Left cardiac atrium (tissue), 4 donors: ENCODE data around the gene LYPD4. TPM values are rescaled to one million over a fixed set of nuclear protein-coding genes. Genes with fewer than 3 reads are reported as not detected.

Source experiments
- ATAC-seq, 2 donors: fragments of 200-7000 bp; cut with Tn5 transposase; one replicate each; pipeline ENCODE4 v1.9.1; 2020; ENCODE audit warnings: mild to moderate bottlenecking in 2 of 2, moderate library complexity in 2 of 2
- DNase-seq: peaks from one replicate; pipeline ENCODE4 v3.0.0-alpha.2; 2020
- intact Hi-C, 2 donors: fragments of 100-400 bp; cut with DNase I; formaldehyde crosslinking; loops; one replicate each; pipeline versions ENCODE4 v1.14.1 to v1.15.1; 2022 to 2023
- total RNA-seq, 2 donors: library from RNA; stranded (reverse); fragmentation: NEBNext Ultra II Directional; extraction: Animal tissue kit (Norgen Biotek cat#: 25700); gene quantifications; one replicate each; pipeline ENCODE4 v1.2.1, GENCODE V29; 2021
- donor health status: DM: no; HTN: yes; CAD: no.
- donor health status: DM: no; HTN: yes; CAD: no; lungs with severe emphysema.
- donor health status: DM: yes; HTN: yes; CAD: no.
- donor health status: Dilated cardiomyopathy.

Gene LYPD4
- total RNA-seq, 2 donors from 2014 or later = not detected

DNA sequence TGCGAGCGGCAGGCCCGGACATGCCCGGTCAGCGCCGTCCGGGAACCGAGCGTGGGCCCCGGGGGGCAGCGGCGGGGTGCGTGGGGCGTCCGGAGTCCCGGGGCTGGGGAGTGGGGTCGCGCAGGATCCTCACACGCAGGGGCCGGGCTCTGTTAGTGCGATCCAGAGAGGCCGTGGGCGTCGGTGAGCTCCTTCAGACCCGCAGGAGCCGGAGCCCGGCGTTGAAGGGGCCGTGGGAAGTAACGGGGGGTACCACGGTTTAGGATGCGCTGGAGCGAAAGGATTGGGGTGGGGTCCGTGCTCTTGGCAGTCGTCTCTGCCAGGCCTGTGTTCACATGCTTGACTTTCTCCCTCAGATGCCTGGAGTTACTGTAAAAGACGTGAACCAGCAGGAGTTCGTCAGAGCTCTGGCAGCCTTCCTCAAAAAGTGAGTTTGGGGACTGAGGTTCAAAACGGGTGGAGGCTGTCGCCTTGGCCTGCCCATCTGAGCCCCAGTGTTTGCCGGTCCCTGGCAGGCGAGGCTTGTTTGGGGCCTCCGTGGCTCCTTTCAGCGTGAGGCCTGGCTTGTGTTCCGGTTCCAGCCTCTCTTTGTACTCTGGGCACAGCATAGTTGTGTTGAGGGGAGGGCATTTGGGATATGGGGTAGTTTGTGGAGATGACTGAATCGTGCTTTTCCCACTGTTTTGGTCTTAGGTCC, 16.1 kb upstream of the LYPD4 start:
- ATAC-seq = no peak
- peak; percentile 59 for DNase-seq
- intact Hi-C loops = no loop called here

DNA sequence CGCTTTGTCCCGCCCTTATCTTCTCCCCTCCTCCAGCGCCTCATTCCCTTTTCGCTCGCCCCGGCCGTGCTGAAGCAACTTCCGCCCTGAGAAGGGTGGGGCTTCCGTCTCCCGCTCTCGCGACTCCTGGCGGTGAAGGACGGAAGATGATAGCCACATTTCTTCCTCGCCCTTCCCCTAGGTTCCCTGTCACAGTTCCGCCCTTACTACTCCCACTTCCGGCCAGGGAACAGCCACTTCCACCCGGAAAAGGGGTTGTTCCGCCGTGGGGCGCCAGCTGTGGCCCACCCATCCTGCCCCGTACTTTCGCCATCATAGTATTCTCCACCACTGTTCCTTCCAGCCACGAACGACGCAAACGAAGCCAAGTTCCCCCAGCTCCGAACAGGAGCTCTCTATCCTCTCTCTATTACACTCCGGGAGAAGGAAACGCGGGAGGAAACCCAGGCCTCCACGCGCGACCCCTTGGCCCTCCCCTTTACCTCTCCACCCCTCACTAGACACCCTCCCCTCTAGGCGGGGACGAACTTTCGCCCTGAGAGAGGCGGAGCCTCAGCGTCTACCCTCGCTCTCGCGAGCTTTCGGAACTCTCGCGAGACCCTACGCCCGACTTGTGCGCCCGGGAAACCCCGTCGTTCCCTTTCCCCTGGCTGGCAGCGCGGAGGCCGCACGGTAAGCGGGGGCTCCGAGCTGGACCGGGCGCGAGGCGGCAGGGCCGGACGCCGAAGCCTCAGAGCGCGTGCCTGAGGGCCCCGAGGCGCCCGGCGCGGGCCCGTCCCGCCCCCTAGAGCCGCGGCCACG, 15.3 kb upstream of the LYPD4 start, which contains the start of gene RPS19:
Gene RPS19, plus strand, starts transcription at position 638 of the 801 bp plus-strand sequence. CDS start 520 bp downstream, outside the sequence.
- intact Hi-C loops = no loop called here
- DNase-seq = peak; percentile 98
- ATAC-seq = peak; percentile 96 to 97

DNA sequence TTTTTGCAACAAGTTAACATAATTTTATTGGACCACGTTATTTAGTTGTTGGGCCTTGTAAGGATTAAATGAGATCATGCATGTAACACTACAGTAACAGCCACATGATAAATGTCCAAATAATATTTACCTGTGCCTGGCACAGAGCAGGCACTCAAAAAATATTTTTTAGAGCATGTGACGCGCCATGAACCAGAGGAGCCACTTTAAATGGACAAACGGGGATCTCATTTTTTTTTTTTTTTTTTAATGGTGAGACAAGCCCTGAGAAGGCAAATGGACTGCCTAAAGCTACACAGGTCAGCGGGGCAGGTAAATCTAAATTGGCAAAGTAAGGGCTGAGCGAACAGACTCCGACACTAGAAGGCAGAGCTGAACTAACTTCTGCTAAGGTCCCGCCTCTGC, 14.7 kb upstream of the LYPD4 start:
- no peak for DNase-seq
- ATAC-seq = no peak
- intact Hi-C loops = no loop called here

DNA sequence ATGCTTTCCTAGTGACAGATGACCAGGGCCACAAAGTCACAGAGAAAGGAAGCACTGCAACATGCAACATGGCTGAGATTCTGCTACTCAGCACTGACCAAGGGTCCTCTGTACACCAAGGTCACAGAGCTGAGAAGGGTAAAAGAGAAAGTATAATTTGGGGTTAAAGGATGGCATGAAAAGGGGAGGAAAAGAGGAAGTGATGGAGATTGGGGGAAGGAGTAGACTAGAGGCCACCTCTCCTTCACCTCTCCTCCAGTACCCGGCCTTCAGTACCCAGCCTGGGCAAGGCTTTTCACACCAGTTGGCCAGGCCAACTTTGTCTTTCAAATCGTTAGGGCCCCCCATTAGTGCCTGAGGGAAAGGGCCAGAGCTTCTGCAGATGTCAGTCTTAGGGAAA, 9.3 kb upstream of the LYPD4 start:
- ATAC-seq = no peak

DNA sequence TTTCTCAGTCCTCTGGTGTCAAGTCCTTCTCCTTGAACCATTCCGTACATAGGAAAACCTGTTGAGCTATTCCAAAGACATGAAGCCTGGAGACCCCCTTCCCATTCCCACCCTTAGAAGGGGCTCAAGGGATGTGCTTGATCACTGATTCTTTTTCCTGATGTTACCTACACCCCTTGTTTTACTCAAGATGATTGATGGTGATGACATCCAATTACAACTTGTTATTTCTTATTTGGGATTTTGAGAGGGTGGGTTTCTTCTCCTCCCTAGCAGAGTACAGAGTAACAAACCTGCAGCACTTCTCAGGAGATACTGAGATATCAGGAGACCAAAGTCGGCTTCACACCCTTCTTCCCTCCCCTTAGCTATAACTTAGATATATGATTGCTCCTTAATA, 8.9 kb upstream of the LYPD4 start:
- intact Hi-C loops = no loop called here
- no peak for DNase-seq
- no peak for ATAC-seq

More for the DNA sequence above, 9.3 kb upstream of the LYPD4 start:
- intact Hi-C loops = no loop called here
- DNase-seq = no peak

DNA sequence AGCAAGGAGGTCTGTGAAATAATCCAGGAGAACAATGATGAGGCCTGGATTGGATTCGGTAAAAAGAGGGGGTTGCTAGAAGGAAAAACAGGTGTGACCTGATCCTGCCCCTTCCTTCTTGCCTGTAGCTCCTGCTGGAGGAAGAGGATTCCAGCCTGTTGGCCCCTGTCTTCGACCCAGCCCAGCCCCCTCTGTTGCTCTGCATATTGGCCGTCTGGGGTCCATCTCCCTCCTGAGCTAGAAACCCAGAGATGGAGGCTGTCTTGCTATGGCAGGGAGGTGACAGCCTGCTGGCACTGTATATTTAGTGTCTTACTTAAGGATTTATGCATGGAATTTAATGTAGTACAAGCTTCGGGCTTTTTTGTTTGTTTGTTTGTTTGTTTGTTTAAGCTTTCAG, 7.0 kb upstream of the LYPD4 start:
- ATAC-seq = no peak
- intact Hi-C loops = no loop called here
- DNase-seq = no peak

DNA sequence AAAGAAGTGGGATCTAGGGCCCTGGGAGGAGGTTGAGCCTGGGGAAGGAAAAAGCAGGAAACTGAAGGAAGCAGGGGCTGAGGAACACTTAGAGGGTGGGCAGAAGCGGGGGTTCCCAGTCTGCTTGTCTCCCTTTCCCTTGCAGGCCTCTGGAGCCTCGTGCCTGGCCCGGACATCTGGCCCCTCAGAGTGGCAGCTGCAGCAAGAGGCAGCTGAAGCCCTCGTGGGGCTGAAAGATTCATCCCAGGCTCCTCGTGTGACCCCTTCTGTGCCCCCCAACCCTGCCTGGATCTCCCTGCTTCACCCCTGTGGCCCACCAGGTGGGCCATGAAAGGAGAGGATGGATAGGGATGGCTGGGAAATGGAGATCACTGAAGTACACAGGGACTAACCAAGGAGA, 5.9 kb upstream of the LYPD4 start:
- ATAC-seq (no peak), DNase-seq (no peak)
- intact Hi-C loops = no loop called here

DNA sequence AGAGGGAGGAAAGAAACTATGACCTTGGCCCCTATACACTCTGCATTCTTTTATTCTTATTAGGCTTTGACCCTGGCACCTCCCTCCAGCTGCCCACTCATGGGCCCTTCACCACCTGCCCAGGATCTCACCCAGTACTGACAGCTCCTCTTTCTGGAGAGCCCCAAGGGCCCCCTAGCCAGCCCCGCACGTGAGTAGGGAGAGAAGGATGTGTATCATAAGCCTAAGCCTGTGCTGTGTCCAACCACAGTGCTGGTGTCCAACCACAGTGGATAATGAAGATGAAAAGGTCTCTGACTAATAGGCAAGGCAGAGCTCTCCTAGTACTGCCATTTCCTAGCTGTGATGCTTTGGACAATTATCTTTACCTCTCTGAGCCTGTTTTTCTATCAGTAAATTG, 4.6 kb upstream of the LYPD4 start:
- DNase-seq (no peak), ATAC-seq (no peak)

DNA sequence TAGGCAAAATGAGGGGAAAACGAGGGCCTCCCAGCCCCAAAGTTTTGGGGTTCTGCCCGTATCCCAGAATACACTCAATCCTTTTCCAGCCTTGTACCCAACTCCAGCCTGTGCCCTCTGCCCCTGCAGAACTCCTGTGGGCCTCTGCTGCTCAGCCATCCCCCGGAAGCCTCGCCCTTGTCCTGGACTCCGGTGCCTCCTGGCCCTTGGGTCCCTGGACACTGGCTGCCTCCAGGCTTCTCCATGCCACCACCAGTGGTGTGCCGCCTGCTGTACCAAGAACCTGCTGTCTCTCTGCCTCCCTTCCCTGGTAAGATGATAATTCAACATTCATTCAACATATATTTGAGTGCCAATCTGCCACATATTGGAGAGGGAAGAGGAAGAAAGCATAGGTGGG, 4.2 kb upstream of the LYPD4 start:
- intact Hi-C loops = no loop called here
- ATAC-seq = no peak
- DNase-seq = no peak

More for the DNA sequence above, 4.6 kb upstream of the LYPD4 start:
- intact Hi-C loops = no loop called here

DNA sequence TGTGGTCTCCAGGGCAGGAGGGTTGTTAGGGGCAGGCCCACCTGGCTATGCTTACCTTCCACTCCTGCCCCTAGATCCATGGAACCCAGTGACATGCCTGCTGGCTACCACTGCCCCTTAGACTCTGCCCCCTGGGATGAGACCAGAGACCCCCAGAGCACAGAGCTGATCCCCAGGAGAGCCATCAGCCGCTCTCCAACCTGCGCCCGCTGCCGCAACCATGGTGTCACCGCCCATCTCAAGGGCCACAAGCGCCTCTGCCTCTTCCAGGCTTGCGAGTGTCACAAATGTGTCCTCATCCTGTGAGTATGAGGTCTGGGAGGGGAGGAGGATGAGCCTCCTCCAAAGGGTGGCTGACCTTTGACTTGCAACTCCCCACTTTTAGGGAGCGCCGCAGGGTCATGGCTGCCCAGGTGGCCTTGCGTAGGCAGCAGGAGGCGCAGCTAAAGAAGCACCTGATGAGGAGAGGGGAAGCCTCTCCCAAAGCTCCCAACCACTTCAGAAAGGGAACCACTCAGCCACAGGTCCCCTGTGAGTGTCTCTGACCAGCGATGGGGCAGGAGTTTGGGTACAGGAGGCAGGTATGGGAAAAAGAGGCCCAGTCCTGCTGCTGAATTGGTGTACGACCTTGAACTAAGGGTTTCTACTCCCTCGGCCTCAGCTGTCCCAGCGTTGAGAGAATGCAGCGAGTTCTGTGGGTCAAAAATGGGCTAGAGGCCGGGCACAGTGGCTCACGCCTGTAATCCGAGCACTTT, 3.0 kb upstream of the LYPD4 start:
- DNase-seq (no peak), ATAC-seq (no peak)
- intact Hi-C loops = no loop called here

DNA sequence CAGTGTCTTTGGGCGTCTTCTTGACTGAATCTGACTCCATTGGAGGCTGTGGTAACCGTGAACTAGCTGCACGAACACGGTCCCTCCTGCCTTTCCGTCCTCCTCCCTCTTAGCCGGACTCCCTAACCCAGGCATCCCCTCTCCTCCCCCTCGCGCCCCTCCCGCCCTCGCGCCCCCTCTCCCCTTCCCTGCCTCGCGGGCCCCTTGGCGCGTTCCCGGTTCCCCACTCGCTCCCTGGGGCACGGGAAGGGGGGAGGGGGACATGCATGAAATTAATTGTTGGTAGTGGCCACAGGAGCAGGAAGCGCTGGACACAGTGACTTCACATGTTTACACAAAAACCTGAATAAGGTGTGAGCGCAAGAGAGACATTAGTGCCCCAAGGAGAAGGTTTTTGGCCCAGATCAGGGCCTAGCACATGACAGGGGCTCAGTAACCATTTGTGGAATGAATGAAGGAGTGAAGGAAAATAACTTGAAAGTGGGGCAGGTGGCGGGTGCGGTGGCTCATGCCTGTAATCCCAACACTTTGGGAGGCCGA, 638 bp upstream of the LYPD4 start:
- no peak for DNase-seq
- ATAC-seq = no peak
- intact Hi-C loops = no loop called here

DNA sequence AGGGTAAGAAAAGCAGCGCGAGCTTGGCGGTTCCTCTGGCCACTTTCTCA, 343 bp upstream of the LYPD4 start, which contains the start of gene DMRTC2:
Gene DMRTC2, plus strand, starts transcription at position 42 of the 50 bp plus-strand sequence. CDS start 2,387 bp downstream, outside the sequence.
- ATAC-seq = no peak
- intact Hi-C loops = no loop called here

DNA sequence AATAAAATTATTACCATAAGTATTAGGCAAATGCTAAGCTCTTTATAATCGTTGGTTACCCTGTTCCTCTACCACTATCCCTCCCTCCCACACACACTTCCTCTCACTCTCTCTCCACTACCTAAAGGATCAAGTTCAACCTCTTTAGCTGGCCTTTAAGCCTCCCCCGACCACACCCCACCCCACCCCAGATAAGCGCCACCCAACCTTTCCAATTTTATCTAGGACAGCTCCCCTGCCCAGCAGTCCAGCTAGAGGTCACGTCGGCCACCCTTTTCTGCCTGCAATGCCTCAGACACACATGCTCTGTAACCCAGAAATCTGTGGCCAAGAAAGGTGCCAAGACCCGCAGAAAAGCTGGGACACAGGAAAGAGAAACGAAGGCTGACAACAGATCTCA, 1.1 kb downstream of the LYPD4 start:
- no peak for ATAC-seq

More for the DNA sequence above, 343 bp upstream of the LYPD4 start, which contains the start of gene DMRTC2:
- DNase-seq = no peak

DNA sequence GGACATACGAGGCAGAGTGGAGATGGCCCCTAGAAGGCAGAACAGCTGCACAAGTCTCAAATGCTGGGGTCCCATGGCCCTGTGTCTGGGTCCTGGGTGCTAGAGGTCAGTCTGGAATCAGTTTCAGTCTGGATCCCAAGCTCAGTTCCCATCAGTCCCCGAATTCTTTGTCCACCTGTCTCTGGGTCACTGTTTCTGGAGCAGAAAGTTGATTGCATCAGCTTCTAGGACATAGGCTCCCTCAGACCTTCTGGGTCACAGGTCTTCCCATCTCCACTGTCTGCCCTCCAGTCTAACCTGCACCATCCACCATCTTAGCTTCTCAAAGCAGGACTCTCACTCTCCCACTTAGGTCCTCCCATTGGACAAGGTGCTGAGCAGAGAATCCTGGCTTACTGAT, 5.3 kb downstream of the LYPD4 start:
- DNase-seq (no peak), ATAC-seq (no peak)
- intact Hi-C loops = no loop called here

More for the DNA sequence above, 1.1 kb downstream of the LYPD4 start:
- intact Hi-C loops = no loop called here
- DNase-seq = no peak

DNA sequence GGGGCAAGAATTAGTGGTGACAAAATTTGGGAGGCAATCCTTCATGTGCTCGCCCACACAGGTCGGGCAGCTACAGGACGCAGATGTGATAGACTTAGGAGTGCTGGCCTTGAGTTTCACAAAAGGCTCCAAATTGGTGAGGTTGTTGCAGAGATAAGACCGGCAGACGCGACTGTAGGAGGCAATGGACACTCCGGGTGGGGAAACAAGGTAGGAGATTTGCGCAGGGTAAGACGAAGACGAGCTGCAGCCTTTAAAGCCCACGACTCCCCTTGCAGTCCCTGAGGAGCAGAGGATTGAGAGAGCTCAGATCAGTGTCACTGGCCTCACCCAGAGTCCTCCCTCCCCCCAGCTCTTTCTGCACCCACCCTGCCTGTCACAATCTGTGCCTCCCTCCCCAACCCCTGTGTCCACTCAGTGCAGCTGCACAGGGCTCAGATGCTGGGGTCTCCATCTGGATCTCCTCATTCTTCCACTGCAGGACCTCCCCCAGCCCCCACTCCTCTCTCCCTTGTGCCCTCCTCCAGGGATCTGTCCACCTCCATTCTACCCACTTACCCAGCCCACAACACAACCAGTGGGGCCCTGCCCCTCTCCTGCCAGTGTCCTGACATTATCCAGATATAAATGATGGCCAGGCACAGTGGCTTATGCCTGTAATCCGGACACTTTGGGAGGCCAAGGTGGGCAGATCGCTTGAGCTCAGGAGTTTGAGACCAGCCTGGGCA, 6.3 kb downstream of the LYPD4 start:
- intact Hi-C loops = no loop called here
- no peak for ATAC-seq
- DNase-seq = no peak

DNA sequence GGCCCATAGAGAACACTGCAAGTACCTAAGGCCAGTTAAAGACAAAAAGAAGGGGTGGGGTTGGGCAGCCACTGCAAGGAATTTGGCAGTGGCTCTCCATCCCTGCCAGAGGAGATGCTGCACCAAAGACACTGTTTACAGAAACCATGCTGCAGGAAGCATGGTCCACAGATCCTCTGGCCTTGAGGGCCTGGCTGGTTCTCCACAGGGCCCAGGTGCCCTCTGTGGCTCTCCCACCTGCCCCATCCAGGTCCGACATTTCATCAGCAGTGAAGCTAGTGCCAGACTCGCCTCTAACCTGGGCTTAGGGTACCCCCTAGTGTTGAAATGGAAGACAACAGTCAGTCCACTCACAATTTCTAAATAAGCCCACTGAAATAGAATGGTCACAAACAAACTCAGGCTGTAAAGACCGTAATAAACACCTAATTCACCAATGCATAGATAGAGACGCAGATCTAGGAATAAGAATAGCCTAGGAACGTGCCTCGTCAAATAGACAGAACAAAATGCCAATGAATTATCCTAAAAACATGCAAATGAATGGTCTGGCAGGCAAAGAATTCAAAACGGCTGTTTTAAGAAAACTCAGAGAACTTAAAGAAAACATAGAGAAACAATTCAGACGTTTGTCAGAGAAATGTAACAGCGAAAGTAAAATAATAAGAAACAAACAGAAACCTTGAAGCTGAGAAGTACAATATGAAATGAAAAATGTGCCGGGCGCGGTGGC, 23.3 kb downstream of the LYPD4 start:
- DNase-seq (no peak), ATAC-seq (peak; percentile 27 to 48)
- intact Hi-C loops = no loop called here

DNA sequence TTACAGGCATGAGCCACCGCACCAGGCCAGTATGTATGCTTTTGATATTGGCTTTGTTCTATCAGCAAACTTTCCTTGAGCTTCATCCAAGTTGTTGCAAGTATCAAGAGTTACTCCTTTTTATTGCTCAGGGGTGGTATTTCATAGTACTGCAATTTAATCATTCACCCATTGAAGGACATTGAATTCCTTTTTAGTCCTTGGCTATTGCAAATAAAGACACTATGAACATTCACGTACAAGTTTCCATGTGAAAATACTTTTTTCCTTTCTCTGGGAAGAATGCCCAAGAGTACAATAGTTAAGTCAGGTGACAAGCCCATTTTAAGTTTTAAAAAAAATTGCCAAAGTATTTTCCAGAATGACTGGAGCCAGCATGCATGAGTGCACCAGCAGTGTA, 27.7 kb downstream of the LYPD4 start:
- intact Hi-C loops = no loop called here
- no peak for ATAC-seq
- DNase-seq = no peak

DNA sequence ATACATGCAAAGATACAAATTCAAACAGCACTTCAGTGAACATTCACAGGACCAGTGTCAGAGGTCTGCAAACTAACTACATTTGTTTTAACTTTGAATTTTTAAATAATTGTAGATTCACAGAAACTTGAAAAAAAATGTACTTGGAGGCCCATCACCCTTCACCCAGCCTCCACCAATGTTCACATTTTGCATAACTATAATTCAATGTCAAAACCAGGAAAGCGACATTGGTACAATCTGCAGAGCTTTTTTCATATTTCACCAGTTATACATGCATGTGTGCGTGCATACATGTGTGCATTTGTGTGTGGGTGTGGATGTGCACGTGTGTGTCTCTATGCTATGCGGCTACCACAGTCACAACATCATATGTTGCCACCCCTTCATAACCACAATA, 29.2 kb downstream of the LYPD4 start:
- no peak for DNase-seq
- intact Hi-C loops = no loop called here

DNA sequence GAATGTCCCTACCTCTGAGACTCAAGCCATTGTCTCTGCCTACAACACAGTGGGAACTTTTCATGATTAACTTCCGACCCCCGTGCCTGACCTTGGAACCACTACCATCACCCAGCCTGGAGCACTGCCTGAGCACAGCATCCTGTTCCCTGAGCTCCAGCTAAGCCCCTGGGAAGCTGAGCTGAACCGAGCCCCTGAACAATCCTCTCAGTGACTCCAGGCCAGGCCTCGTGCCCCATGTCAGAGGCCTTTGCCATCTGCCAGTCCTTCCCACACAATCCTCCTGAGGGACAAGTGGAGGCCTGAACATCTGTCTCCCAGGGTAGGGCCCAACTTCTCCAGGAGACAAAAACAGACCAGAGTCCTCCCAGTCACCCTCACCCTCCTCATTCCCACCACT, 30.6 kb downstream of the LYPD4 start:
- no peak for ATAC-seq
- no peak for DNase-seq
- intact Hi-C loops = no loop called here

More for the DNA sequence above, 29.2 kb downstream of the LYPD4 start:
- no peak for ATAC-seq
